ENCODE measurements around the gene TECPR2.

GRCh38 chr14:102373110-102373509, 10.4 kb downstream of the TECPR2 start:
- TF ChIP-seq CTCF (IDR thresholded peaks at IDR 0.05) (no peak), EZH2phosphoT487 (IDR thresholded peaks at IDR 0.05) (no peak)

Measured in neural progenitor cell (in vitro differentiated cells).